Dedifferentiated amniotic fluid mesenchymal stem cell (primary cell): ENCODE measurements around the gene RNF14.
"Not testable (repeated sequence)": the region's sequence is repeated elsewhere in the genome, so short reads cannot be mapped to it uniquely, and the experiment has no call there.

Experiments used
- DNase-seq: peaks from one replicate; pipeline ENCODE4 v3.0.0-alpha.2; 2016; ENCODE audit errors: extremely low spot score

RNF14 gene

GRCh38 chr5:142013734-142014521, 45.0 kb downstream of the RNF14 start:
- no peak for DNase-seq

GRCh38 chr5:142014911-142015584, 46.1 kb downstream of the RNF14 start:
- DNase-seq: peak; percentile 66

- DNase-seq: no peak
Measured at GRCh38 chr5:142015781-142016533, 47.1 kb downstream of the RNF14 start.

- DNase-seq: no peak
Measured at GRCh38 chr5:142016556-142016955, 47.7 kb downstream of the RNF14 start.

- no peak for DNase-seq
Measured at GRCh38 chr5:142017832-142018427, 49.0 kb downstream of the RNF14 start.

- no peak for DNase-seq
Measured at GRCh38 chr5:142020122-142020659, 51.3 kb downstream of the RNF14 start.

GRCh38 chr5:142023836-142024235, 54.9 kb downstream of the RNF14 start:
- no peak for DNase-seq

GRCh38 chr5:142024771-142025304, 55.9 kb downstream of the RNF14 start:
- DNase-seq: peak; percentile 82

- DNase-seq: no peak
Measured at GRCh38 chr5:142025637-142026036, 56.7 kb downstream of the RNF14 start.

GRCh38 chr5:142032150-142032549, 63.2 kb downstream of the RNF14 start:
- no peak for DNase-seq

GRCh38 chr5:142032747-142033631, 64.1 kb downstream of the RNF14 start:
- no peak for DNase-seq

GRCh38 chr5:142033632-142034567, 65.0 kb downstream of the RNF14 start:
- not testable (repeated sequence) for DNase-seq

- no peak for DNase-seq
Measured at GRCh38 chr5:142034994-142035393, 66.1 kb downstream of the RNF14 start.

GRCh38 chr5:142036918-142037317, 68.0 kb downstream of the RNF14 start:
- no peak for DNase-seq

GRCh38 chr5:142037599-142037998, 68.7 kb downstream of the RNF14 start:
- not testable (repeated sequence) for DNase-seq

- DNase-seq: no peak
Measured at GRCh38 chr5:142038735-142039134, 69.8 kb downstream of the RNF14 start.
